ENCODE measurements around the gene PRDX5.

- TF ChIP-seq CTCF (IDR thresholded peaks at IDR 0.05), result no peak
- TF ChIP-seq POLR2A (IDR thresholded peaks at IDR 0.05), result no peak
Observed at GRCh38 chr11:64294774-64295173, 23.1 kb upstream of the PRDX5 start.
